HTR-8/SVneo (cell line): ENCODE data around the gene ZNF624.
"Not testable (repeated sequence)": the region's sequence is repeated elsewhere in the genome, so short reads cannot be mapped to it uniquely, and the experiment has no call there.

Source experiments
- DNase-seq: peaks from one replicate; pipeline ENCODE4 v3.0.0; 2011; ENCODE audit warnings: low spot score, mixed read lengths; ENCODE audit not compliant: insufficient read length
- FAIRE-seq: peaks from 2 replicates; lab custom pipeline; 2011; peaks lifted over from hg19 to GRCh38; lab: Jason Lieb, UNC

ZNF624 gene

DNA sequence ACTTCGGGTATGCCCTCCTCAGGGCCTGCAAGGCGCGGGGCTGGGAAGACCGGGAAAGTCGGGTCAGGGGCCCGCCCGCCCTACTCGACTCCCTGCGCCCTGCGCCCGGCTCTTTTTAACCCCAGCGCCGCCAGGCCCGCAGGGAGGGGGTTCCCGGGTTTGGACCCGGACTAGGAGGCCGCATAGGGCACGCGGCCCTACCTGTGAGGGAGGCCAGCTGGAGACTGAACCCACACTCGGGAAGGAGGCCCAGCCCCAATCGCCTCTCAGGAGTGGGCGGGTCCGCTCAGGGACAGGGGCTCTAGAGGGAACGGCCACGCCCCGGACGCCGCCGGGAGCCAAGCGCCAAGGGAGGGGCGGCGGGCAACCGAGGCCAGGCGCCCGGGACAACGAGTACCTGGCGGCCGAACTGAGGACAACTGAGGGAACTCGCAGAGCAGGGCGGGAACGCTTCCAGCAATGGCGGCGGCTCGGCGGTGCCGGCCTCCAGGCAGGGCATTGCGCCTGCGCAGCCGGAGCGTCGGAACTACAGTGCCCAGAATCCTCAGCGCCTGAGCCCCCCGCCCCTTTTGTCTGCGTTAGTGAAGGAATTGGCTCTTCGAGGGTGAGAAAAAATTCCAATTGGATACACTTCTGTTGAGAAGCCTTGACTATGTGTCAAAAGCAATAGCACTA, at the start of gene ZNF624:
Gene ZNF624, minus strand, starts transcription at position 484 of the 675 bp plus-strand sequence.
- DNase-seq: peak; percentile 97
- FAIRE-seq: peak; percentile 94

DNA sequence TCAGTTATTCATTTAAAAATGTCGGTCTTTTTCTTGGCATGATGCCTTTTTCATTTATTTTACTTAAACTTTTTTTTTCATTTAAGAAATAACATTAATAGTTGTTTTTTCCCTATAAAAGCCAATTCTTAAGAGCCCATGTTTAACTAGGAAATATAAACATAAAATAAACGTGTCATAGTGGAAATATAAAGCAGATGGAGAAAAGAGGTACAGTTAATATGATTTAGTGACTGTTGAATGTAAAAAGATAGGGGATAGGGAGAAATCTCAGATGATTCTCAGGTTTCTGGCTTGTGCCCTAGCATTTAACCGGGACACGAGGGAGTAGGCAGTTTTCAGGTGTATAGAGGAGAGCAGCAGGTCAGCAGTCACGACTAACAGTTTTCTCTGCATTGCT, 44.0 kb upstream of the ZNF624 start:
- not testable (repeated sequence) for DNase-seq, FAIRE-seq

DNA sequence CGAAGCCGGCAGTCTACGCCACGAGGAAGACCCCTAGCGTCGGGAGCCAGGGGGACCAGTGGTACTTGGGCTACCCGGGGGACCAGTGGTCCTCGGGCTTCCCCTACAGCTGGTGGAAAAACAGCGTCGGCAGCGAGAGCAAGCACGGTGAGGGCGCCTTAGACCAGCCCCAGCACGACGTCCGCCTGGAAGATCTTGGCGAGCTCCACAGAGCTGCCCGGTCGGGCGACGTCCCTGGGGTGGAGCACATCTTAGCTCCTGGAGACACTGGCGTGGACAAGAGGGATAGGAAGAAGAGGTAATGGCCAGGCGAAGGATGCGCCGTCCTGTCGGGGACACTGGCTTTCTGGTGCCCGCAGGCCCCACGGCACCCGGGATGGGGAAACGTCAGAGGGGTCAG, 36.8 kb upstream of the ZNF624 start:
- DNase-seq, FAIRE-seq: not testable (repeated sequence)

DNA sequence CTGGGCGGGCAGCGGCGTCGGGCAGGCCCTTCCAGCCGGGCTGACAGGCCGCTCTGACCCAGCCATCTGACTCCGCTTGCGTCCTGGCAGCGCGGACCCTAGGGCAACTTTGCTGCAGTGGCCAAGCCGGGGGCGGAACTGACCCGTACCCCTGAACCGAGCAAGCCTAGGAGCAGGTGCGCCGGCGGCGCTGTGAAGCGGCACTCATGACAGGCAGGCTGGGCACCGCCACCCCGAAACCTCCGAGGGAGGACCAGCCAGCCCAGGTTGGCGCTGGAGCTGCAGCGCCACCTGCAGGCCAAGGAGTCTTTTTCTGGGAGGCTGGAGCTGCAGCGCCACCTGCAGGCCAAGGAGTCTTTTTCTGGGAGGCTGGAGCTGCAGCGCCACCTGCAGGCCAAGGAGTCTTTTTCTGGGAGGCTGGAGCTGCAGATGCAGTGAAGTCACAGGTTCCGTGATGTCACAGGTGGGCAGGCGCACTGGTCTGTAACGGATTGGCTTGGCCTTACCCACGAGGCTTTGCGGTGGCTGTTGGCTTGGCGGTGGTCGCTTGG, 36.2 kb upstream of the ZNF624 start, which contains the start of gene CCDC144A:
Gene CCDC144A, plus strand, starts transcription at position 511 of the 551 bp plus-strand sequence. CDS start 160 bp downstream, outside the sequence.
- peak; percentile 58 for FAIRE-seq

DNA sequence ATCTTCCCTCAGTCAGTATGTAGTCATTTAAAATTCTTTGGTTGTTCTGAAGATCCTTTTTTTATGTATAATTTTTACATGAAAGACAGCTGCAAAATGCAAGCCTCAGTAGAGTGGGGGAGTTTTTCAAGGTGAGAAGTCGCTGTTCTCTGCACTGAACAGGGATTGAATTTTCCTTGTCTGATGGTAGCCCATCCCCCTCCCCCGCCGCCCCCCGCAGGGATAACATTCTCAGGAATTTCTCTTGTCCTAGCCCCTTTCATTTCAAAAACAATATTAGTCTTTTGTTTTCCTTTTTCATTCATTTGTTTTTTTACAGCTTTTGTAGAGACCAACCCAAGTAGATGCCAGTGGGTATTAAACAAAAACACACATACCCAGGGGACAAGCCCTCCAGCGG, 33.5 kb upstream of the ZNF624 start:
- not testable (repeated sequence) for DNase-seq, FAIRE-seq

More for the DNA sequence above, 36.2 kb upstream of the ZNF624 start, which contains the start of gene CCDC144A:
- not testable (repeated sequence) for DNase-seq

DNA sequence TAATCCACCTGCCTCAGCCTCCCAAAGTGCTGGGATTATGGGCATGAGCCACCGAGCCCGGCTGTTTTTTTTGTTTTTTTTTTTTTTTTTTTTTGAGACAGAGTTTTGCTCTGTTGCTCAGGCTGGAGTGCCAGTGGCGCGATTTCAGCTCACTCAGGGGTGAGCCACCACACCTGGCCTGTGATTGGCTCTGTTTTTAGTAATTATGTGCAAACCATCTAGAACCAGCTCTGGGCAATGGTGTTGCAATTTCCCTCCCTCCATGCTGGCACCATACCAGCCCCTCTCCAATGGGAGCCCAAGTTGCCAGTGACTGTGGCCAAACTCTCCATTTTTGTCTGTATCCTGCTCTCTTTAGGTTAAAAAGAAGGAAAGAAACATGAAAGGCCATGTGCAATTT, 32.4 kb upstream of the ZNF624 start:
- FAIRE-seq, DNase-seq: not testable (repeated sequence)

DNA sequence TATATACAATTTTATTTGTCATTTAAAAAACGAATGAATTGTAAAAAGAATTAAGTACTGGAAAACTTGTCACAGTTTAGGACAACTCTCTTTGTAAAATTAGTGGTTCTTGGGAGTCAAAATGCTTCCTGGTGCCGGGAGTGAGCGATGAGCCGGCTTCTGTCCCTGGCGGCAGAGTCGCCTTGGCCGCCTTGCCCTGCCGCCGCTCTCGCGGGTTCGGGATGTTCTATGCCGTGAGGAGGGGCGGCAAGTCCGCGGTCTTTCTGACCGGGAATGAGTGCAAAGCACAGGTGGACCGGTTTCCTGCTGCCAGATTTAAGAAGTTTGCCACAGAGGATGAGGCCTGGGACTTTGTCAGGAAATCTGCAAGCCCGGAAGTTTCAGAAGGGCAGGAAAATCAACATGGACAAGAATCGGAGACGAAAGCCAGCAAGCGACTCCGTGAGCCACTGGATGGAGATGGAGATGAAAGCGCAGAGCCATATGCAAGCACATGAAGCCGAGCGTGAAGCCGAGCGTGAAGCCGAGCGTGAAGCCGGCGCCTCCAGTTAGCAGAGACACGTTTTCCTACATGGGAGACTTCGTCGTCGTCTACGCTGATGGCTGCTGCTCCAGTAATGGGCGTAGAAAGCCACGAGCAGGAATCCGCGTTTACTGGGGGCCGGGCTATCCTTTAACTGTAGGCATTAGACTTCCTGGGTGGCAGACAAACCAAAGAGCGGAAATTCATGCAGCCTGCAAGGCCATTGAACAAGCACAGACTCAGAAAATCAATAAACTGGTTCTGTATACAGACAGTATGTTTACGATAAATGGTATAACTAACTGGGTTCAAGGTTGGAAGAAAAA, 29.9 kb upstream of the ZNF624 start:
- FAIRE-seq: peak; percentile 76
- not testable (repeated sequence) for DNase-seq

DNA sequence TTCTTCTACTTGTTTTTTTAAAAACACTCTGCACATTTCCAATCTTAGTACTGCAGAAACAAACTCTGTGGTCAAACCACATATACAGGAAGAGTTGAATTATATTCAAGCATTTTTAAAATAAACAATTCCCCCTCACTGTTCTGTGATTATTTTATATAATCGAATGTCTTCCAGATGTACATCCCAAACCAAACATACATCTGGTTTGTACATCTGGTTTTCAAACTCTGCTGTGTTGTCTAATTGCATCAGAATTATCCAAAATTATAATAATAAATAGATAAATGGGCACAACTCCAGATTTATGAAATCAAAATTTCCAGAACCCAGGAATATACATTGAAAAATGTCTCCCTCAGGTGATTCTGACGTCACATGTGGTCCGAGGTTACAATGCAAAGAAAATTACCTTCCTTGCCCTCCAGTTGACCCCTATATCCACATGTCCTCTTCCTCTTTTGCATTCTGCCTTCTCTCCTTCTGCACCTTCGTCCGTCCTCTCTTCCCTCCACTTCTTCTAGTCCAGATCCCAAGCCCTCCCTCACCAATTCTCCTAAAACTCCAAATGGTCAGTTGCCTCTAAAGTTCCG, 23.1 kb upstream of the ZNF624 start:
- DNase-seq (no peak), FAIRE-seq (no peak)

DNA sequence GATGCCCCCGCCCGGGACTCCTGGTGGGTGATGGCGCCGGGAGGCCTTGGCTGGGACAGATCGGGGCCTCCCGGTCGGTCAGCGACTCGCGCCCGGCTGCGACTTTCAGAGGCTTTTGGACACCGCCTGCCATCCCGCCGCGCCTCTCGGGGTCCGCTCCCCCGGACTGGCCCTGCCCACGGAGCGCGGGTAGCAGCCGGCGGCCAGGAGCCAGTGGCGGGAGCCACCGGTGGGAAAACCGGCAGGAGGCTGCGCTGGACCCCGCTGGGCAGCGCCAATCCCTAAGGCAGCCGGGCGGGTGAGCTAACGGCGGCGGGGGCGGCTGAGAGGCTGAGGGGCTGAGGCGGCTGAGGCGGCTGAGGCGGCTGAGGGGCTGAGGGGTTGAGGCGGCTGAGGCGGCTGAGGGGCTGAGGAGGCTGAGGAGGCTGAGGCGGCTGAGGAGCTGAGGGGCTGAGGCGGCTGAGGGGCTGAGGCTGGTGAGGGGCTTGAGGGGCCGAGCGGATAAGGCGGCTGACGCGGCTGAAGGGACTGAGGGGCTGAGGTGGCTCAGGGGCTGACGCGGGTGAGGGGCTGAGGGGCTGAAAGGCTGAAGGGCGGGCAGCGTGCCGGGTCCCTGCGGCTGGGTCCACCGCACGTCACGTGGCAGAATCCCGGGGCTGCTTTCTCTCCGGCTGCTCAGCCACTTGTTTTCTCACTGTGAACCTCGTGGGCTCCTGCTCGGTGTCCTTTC, 13.4 kb upstream of the ZNF624 start:
- FAIRE-seq: peak; percentile 20
- DNase-seq: not testable (repeated sequence)

DNA sequence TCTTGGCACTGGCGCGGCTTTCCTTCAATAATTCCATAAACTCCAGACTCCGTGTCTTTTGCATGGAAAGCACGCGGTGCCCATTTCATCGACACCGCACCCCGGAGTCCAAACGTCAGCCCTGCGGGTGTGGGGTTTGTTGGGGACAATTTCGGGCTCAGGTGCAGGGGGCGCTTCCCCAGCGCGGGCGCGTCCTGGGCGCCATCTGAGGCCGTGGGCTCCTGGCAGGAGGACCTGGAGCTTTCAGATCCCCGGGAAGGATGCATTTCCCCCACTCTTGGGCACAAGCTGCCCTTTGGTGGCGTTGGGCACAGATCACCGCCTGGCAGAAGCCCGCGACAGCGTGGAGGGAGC, 12.9 kb upstream of the ZNF624 start:
- not testable (repeated sequence) for DNase-seq, FAIRE-seq

DNA sequence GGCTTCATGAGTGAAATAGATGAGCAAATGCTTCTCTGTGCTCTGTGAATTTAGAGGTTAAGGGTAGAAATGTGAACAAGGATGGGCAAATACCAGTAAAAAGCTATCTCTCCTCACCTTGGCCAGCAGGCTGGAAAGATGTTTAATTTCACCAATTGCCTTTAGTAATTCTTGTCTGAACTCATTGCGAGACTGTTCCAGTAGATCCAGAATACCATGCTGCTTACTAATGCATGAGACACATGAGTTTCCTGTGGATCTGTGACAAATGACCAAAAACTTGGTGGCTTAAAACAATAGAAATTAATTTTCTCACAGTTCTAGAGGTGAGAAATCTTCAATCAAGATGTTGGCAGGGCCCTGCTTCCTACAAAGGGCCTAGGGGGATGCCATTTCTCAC, 9.3 kb upstream of the ZNF624 start:
- FAIRE-seq: no peak

DNA sequence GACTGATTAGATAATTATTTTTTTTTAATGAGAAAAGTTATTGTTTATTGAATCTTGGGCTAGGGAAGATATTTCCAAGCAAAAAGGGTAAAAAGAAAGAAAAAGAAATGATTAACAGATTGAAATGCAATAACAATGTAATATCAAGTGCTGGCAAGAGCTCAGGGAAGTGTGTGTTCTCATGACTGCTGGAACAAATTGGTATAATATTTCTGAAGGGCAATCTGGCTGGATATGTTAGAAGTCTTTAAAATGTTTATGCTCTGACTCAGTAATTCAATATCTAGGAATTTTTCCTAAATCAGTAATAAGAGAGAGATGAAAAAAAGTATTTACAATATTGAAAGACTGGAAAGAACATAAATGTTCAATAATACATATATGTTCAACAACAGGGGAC, 7.6 kb upstream of the ZNF624 start:
- no peak for DNase-seq
- FAIRE-seq: no peak

More for the DNA sequence above, 9.3 kb upstream of the ZNF624 start:
- no peak for DNase-seq

DNA sequence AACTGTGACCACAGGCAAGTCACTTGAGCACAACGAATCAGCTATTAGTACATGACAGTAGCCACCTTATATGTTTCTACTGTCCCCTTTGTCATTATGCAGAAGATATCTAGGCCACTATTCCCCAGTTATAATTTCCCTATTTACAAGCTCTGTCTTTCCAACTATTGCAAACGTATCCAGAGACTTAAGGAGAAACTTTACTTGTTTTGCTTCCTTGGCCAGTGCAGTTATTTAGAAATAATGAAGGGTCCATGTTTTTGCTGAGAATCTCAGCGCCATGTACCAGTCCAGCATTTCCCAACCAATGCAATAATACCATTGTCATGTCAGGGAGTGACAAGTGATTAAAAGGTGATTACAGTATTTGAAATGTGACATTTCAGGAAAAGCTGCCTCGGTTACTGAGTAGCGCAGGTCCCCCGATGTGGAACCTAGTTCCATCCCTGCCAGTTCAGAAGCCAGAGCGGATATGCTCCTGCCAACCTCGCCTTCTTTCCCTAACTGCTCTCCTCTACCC, 743 bp downstream of the ZNF624 start:
- FAIRE-seq: peak; percentile 85
- no peak for DNase-seq

DNA sequence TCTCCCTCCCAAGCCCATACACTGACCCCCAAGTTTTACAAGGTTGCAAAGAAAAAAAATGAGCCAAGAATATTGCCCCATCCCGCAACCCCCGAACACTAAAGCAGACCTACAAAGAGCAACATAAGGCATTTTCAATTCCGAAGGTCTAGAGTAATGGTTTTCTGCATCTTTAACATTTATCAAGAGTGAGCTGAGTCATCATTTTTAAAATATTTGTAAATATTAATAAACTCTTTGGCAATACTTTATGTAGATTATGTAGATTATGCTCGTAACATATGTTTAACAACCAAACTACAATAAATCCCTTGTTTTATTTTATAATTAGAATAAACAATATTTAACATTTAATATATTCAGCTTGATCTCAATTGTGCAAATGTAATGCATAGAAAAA, 1.4 kb downstream of the ZNF624 start:
- no peak for DNase-seq
- no peak for FAIRE-seq

DNA sequence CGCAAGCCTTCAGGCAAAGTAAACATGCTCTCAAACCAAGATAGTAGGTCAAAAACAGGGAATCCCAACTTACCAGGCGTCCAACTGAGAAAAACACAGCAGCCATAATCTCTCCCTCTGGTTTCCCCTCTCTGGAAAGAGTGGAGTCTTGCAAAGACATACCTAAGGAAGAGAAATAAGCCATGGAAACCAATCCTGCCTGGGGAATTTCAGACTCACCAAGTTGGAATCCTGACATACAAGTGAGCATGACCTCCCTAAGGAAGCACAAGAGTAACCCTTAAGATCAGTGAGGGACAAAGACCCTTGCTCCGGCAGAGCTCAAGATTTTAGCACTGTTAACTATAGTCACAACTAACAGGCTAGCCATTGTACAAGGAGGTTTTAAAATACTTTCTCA, 4.1 kb downstream of the ZNF624 start:
- FAIRE-seq (no peak), DNase-seq (no peak)

DNA sequence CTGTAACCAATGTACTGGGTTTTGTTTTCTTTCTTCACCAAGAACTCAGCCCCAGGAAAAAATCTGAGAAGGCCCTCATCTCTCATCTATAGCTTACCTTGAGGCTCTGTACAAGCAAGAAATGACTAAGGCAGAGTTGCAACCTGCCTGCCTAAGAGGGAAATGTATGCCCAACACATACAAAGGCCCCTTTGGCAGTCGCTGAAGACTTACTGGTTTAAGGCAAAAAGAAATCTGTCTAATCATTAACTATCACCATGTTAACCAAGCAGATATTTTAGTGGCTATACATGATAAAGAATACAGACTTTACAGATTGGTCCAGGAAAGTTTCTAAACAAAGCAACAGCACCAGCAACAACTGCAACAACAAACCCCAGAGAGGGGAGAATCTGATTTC, 14.2 kb downstream of the ZNF624 start:
- DNase-seq (no peak), FAIRE-seq (no peak)

DNA sequence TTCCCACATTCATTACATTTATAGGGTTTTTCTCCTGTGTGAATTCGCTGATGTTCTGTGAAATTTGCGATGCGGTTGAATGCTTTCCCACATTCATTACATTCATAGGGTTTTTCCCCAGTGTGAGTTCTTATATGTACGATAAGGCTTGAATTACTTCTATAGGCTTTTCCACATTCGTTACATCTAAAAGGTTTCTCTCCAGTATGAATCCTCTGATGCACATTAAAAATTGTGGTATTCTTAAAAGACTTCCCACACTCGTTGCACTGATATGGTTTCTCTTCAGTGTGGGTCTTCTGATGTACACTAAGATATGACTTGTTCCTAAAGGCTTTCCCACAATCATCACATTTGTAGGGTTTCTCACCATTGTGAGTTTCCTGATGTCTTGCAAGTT, 30.4 kb downstream of the ZNF624 start:
- no peak for FAIRE-seq

DNA sequence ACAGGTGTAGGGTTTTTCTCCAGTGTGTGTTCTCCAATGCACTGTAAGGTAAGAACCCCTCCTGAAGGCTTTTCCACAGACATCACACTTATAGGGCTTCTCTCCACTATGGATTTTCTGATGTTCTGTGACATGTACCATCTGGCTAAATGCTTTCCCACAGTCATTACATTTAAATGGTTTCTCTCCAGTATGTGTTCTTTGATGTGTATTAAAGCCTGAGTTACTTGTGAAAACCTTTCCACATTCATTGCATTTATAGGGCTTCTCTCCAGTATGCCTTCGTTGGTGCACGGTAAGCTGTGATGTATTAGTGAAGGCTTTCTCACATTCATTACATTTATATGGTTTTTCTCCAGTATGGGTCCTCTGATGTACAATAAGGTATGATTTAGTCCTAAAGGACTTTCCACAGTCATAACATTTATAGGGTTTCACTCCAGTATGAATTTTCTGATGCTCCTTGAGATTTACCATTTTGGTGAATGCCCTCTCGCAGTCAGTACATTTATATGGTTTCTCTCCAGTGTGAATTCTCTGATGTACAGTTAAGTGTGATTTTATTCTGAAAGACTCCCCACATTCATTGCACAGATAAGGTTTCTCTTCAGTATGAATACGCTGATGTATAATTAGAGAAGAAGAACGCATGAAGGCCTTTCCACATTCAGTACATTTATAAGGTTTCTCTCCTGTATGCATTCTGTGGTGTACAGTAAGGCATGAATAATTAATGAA, 30.9 kb downstream of the ZNF624 start:
- FAIRE-seq: peak; percentile 67
- no peak for DNase-seq

More for the DNA sequence above, 30.4 kb downstream of the ZNF624 start:
- DNase-seq: no peak
